IPS DF 6.9 (cell line): ENCODE measurements around the gene CCSER1.
"Not testable (repeated sequence)": the region's sequence is repeated elsewhere in the genome, so short reads cannot be mapped to it uniquely, and the experiment has no call there.

Experiments
- DNase-seq: peaks from one replicate; pipeline ENCODE4 v3.0.0-alpha.2; 2013; ENCODE audit warnings: low read depth, low spot score
- H3K27ac ChIP-seq: one replicate; pipeline ENCODE4 v1.5.1; 2013; ENCODE audit warnings: low read length, control low read depth
- H3K27me3 ChIP-seq: 2 replicates; pipeline ENCODE4 v1.6.1; 2013; ENCODE audit warnings: mild to moderate bottlenecking, low read length; ENCODE audit not compliant: control insufficient read depth, insufficient read depth
- H3K36me3 ChIP-seq: 2 replicates; pipeline ENCODE4 v1.6.1; 2013; ENCODE audit warnings: low read length; ENCODE audit not compliant: control insufficient read depth, insufficient read depth
- H3K4me1 ChIP-seq: 2 replicates; pipeline ENCODE4 v1.6.1; 2013; ENCODE audit warnings: low read length; ENCODE audit not compliant: control insufficient read depth, insufficient read depth
- H3K4me3 ChIP-seq: 2 replicates; pipeline ENCODE4 v1.5.1; 2013; ENCODE audit warnings: mild to moderate bottlenecking, low read length
- H3K9me3 ChIP-seq: 2 replicates; pipeline ENCODE4 v1.6.1; 2013; ENCODE audit warnings: low read length, inconsistent platforms; ENCODE audit not compliant: control insufficient read depth, insufficient read depth
- WGBS: extraction: QIAGEN DNeasy Blood & Tissue Kit; methylation state at CpG from one replicate; pipeline ENCODE4 v1.1.7; 2013; ENCODE audit warnings: mixed read lengths, missing lambda C conversion rate; ENCODE audit not compliant: insufficient read length, insufficient coverage; 5-methylcytosine and 5-hydroxymethylcytosine counted together

The CCSER1 gene

DNA sequence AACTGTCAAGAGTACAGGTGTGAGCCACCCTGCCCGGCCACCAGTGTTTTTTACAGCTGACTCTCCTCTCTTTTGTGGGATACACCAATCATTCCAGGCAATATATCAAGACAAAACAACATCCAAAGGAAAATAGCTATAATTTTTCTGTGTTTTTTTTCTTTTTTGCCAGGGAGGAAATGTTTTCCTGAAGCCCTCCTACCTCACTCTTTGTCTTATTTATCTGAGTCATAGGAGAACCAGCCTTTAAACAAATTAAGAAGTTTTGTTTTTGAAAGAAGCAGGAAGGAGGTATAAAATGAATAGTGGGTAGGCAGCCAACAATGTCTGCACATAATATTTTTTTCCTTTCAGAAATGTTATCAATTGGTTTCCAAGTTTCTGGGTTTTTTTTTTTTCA is 493.9 kb downstream of the CCSER1 start:
- no peak for DNase-seq
- Histone ChIP-seq H3K27ac (no peak overlapping the region), H3K4me1 (no peaks in the 10 kb centered on the region), H3K27me3 (no peaks in the 10 kb centered on the region), H3K4me3 (no peak overlapping the region), H3K9me3 (no peaks in the 10 kb centered on the region), H3K36me3 (no peaks in the 10 kb centered on the region)
- no CpG with 5 or more reads among the region's 1 CpG for WGBS

DNA sequence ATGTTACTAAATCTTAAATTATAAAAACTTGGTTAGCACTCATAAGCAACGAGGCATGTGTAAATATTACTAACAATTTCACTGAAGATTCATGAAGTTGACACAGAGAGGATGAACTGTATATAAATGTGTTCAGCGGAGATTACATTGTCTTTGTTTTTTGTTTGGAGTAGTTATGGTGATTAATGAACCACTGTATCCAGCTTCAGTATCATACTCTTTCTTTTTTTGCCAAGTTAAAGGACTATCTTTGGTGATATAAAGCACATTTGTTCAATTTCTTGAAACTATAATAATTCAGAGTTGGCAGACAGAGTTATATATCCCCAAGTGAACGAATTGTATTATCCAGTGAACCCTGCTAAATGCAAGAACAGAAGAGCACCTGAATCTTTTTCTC is 497.6 kb downstream of the CCSER1 start:
- H3K36me3 ChIP-seq: no peaks in the 10 kb centered on the region
- no peaks in the 10 kb centered on the region for H3K4me1 ChIP-seq
- no peaks in the 10 kb centered on the region for H3K9me3 ChIP-seq
- WGBS: no CpG with 5 or more reads among the region's 3 CpGs
- H3K27ac ChIP-seq: no peak overlapping the region
- no peak for DNase-seq
- no peak overlapping the region for H3K4me3 ChIP-seq
- H3K27me3 ChIP-seq: no peaks in the 10 kb centered on the region

DNA sequence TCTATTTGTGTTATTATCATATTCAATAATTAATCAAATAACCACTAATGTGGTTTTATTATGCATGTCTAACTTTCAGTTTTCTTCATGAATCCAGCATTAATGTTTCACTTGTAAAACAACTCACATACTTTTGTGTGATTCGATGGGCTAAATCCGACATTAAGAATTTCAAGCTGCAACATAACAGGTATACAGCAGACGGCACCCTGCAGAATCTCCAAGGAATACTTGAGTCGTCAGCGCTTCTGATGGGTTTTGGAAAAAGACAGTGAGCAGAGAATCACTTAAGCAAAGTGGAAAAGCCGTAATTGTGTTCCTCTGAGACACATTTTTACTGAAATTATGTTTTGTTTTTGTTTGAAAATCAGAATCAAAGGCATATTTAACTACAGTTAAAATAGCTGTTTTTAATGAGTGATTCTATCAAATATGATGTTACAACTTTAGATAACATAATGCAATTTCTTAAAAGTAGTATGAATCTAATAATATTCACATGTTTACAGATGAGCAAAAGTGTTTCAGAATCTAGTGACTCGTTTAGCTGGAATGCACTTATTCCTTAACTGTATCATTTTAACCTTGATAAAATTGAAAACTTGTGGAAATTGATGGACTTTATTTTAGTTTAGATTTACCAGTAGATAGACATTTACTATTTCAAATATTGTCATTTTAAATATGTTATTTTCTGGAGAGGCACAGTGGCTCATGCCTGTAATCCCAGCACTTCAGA is 514.8 kb downstream of the CCSER1 start:
- DNase-seq: peak; percentile 2
- Histone ChIP-seq H3K9me3 (no peaks in the 10 kb centered on the region), H3K4me1 (no peaks in the 10 kb centered on the region), H3K4me3 (no peak overlapping the region), H3K27ac (no peak overlapping the region), H3K36me3 (no peaks in the 10 kb centered on the region), H3K27me3 (no peaks in the 10 kb centered on the region)
- WGBS: no CpG with 5 or more reads among the region's 7 CpGs

DNA sequence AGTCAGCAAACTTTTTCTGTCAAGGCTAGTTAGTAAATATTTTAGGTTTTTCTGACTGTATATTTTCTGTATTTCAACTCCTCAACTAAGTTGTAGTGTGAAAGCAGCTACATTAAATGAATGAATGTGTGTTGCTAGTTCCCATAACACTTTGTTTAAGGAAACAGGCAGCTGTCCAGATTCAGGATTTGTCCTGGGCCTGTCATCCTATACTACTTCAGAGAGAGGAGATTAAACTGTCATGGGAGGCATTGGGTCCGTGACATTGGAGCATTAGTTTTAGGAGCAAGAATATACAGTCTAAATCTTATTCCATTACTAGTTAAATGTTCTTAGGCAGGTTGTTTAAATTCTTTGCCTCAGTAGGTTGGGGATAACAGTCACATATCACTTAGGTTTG is 516.0 kb downstream of the CCSER1 start:
- Histone ChIP-seq H3K4me3 (no peak overlapping the region), H3K36me3 (no peaks in the 10 kb centered on the region)
- WGBS: no CpG with 5 or more reads among the region's 1 CpG

DNA sequence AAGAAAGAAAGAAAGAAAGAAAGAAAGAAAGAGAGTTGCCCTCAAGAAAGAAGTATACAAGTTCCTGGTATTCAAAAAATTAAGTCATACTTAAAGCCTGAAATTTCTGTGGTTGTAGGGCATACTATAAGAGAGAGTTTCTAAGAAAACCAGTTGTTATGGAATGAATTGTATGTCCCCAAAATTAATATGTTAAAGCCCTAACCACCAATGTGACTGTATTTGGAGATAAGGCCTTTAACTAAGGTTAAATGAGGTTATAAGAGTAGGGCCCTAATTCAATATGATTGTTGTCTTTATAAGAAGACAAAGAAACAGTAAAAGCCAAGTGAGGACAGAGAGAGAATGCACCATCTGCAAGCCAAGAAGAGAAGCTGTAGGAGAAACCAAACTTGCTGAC is 521.1 kb downstream of the CCSER1 start:
- H3K27ac ChIP-seq: no peak overlapping the region
- no peaks in the 10 kb centered on the region for H3K27me3 ChIP-seq
- DNase-seq: no peak
- no peaks in the 10 kb centered on the region for H3K36me3 ChIP-seq
- H3K4me3 ChIP-seq: no peak overlapping the region
- no peaks in the 10 kb centered on the region for H3K4me1 ChIP-seq
- H3K9me3 ChIP-seq: no peaks in the 10 kb centered on the region

More for the DNA sequence above, 516.0 kb downstream of the CCSER1 start:
- no peak for DNase-seq
- Histone ChIP-seq H3K27ac (no peak overlapping the region), H3K9me3 (no peaks in the 10 kb centered on the region), H3K4me1 (no peaks in the 10 kb centered on the region), H3K27me3 (no peaks in the 10 kb centered on the region)

DNA sequence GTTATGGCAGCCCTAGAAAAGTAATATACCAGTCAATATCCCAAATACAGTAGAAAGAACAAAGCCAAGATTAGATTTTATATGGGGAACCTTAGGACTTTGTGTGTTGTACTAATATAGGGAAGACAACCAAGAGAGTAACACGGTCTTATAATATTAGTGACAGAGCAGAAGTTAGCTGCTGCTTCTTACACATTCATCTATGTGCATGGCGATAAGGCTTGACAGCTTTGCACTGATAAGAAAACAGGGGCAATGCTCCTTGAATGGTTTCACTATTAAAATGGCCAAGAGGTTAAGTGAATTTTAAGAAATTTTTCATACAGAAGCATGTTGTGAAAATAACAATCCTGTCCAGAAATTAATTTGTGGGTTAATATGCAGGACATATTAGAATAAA is 521.6 kb downstream of the CCSER1 start:
- DNase-seq: no peak
- no peaks in the 10 kb centered on the region for H3K9me3 ChIP-seq
- H3K36me3 ChIP-seq: no peaks in the 10 kb centered on the region
- no peak overlapping the region for H3K4me3 ChIP-seq
- H3K27ac ChIP-seq: no peak overlapping the region
- H3K4me1 ChIP-seq: no peaks in the 10 kb centered on the region
- H3K27me3 ChIP-seq: no peaks in the 10 kb centered on the region
- no CpG with 5 or more reads among the region's 2 CpGs for WGBS

DNA sequence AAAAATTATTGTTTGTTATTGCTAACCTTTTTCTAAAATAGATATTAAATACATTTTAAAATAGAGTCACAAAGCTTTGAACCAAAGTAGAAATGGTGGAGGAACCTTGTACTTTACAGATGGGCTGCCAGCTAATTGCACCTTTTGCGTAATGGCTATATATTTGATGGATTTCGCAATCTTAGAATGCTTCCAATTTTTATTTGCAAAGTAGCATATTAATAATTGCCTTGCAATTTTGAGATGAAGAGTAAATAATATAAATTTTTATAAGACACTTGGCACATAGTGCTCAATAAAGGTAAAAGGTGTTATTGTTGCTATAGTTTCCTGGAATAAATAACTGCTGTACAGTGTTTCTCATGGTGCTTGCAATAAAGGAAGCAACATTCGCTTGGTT is 533.5 kb downstream of the CCSER1 start:
- DNase-seq: no peak
- Histone ChIP-seq H3K27ac (no peak overlapping the region), H3K27me3 (no peaks in the 10 kb centered on the region), H3K4me1 (no peaks in the 10 kb centered on the region), H3K36me3 (no peaks in the 10 kb centered on the region), H3K4me3 (no peak overlapping the region), H3K9me3 (no peaks in the 10 kb centered on the region)
- WGBS: no CpG with 5 or more reads among the region's 3 CpGs

DNA sequence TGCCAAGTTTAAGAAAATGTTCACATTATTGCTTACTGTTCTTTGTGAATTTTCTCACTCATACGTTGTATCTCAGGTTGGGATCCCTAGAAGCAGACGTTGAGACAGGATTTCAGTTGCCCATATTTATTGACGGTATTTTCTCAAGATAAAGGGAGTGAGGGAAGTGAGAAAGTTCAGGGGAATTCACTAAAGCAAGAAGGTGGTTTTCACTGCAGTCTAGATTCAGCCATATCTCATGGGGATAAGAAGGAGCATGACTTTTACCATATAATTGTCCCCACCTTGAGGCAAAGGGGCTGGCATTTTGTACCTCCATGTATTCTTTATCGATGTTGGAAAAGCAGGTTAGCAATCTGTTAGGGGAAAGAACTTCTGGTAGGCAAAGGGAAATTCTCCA is 543.0 kb downstream of the CCSER1 start:
- no CpG with 5 or more reads among the region's 4 CpGs for WGBS
- Histone ChIP-seq H3K9me3 (no peaks in the 10 kb centered on the region), H3K4me1 (no peaks in the 10 kb centered on the region)

DNA sequence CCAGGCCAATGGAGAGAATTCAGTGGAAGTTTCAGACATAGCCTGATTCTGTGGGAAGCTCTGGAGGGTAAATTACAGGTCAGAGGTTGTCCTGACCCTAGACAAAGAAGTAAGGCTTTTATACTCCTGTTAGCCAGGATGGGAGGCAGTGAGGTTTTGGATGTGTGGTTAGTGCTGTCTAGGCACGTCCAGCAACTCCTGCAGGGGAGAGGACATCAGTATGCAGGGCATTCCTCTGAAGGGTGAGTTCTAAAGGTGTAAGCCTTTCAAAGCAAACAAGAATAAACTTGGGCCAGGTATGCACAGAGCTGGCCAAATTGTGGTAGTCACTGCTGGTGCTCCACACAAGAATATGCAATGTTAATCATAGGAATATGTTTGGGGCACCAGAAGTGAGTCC is 562.5 kb downstream of the CCSER1 start:
- Histone ChIP-seq H3K4me3 (no peak overlapping the region), H3K27me3 (no peaks in the 10 kb centered on the region), H3K36me3 (no peaks in the 10 kb centered on the region), H3K4me1 (no peaks in the 10 kb centered on the region), H3K9me3 (no peaks in the 10 kb centered on the region), H3K27ac (no peak overlapping the region)
- no CpG with 5 or more reads among the region's 1 CpG for WGBS
- no peak for DNase-seq

More for the DNA sequence above, 543.0 kb downstream of the CCSER1 start:
- no peaks in the 10 kb centered on the region for H3K27me3 ChIP-seq
- H3K36me3 ChIP-seq: no peaks in the 10 kb centered on the region
- no peak overlapping the region for H3K27ac ChIP-seq
- H3K4me3 ChIP-seq: no peak overlapping the region
- no peak for DNase-seq

DNA sequence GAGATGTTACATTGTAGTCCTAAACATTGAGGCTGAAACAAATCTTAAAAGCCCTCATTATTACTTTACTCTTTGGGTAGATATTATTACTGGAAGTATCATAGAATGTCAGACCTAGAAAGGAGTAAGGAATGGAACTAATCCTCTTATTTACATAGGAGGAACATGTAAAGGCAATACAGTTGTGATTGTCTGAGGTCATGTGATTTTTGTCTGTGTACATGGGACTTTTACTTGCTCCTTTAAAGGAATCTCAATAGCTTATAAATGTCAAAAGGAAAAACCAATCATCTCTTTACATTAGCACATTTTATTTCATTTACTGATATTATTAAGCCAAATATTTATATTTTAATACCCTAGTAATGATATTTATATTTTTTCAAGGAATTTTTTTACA is 568.2 kb downstream of the CCSER1 start:
- no peaks in the 10 kb centered on the region for H3K36me3 ChIP-seq
- H3K4me1 ChIP-seq: no peaks in the 10 kb centered on the region
- H3K9me3 ChIP-seq: no peaks in the 10 kb centered on the region
- H3K27me3 ChIP-seq: no peaks in the 10 kb centered on the region
- H3K27ac ChIP-seq: no peak overlapping the region
- DNase-seq: no peak
- H3K4me3 ChIP-seq: no peak overlapping the region

DNA sequence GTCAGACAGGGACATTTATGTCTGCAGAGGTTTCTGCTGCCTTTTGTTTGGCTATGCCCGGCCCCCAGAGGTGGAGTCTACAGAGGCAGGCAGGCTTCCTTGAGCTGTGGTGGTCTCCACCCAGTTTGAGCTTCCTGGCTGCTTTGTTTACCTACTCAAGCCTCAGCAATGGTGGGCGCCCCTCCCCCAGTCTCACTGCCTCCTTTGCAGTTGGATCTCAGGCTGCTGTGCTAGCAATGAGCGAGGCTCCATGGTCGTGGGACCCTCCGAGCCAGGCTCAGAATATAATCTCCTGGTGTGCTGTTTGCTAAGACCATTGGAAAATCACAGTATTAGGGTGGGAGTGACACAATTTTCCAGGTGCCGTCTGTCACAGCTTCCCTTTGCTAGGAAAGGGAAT is 578.3 kb downstream of the CCSER1 start:
- H3K36me3 ChIP-seq, H3K27me3 ChIP-seq, H3K4me1 ChIP-seq, H3K27ac ChIP-seq, H3K9me3 ChIP-seq, DNase-seq, H3K4me3 ChIP-seq: not testable (repeated sequence)
- WGBS: no CpG with 5 or more reads among the region's 6 CpGs
